ENCODE results near the gene CEACAM8.

DNA sequence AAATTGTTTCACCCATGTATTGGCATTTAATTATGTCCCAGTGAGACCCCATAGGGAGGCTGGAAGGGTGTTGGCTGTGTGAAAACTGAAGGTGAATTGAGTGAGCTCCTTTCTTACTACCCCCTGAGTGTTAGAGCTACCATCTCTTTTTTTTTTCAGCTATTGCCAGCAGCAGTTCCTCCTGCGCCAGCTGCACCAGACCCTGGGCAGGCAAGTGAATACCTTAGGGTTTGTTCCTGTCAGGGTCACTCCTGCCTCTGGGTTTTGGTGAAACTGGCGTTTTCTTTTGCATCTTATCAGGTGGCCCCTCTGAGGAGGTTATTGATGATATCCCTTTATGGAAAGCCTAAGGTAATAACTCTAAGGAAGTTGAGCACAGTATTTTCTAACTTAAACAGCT is 25.5 kb downstream of the CEACAM8 start:
- TF ChIP-seq, protein P1, sequence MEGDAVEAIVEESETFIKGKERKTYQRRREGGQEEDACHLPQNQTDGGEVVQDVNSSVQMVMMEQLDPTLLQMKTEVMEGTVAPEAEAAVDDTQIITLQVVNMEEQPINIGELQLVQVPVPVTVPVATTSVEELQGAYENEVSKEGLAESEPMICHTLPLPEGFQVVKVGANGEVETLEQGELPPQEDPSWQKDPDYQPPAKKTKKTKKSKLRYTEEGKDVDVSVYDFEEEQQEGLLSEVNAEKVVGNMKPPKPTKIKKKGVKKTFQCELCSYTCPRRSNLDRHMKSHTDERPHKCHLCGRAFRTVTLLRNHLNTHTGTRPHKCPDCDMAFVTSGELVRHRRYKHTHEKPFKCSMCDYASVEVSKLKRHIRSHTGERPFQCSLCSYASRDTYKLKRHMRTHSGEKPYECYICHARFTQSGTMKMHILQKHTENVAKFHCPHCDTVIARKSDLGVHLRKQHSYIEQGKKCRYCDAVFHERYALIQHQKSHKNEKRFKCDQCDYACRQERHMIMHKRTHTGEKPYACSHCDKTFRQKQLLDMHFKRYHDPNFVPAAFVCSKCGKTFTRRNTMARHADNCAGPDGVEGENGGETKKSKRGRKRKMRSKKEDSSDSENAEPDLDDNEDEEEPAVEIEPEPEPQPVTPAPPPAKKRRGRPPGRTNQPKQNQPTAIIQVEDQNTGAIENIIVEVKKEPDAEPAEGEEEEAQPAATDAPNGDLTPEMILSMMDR (IDR thresholded peaks at IDR 0.05), result no peak
- TF ChIP-seq NR3C1 (IDR thresholded peaks at IDR 0.05) (no peak), EP300 (IDR thresholded peaks at IDR 0.05) (no peak), GATA3 (IDR thresholded peaks at IDR 0.05; ENCODE audit: borderline replicate concordance) (no peak), HOXA7 (CRISPR knock-in tag; IDR thresholded peaks at IDR 0.05) (no peak), POLR2A (IDR thresholded peaks at IDR 0.05; ENCODE audit: low read length) (no peak), CBX2 (IDR thresholded peaks at IDR 0.05; ENCODE audit: borderline replicate concordance, low read depth) (no peak), MAZ (IDR thresholded peaks at IDR 0.05; ENCODE audit: borderline replicate concordance, low read depth, low read length) (no peak)
- TF ChIP-seq, protein P2, sequence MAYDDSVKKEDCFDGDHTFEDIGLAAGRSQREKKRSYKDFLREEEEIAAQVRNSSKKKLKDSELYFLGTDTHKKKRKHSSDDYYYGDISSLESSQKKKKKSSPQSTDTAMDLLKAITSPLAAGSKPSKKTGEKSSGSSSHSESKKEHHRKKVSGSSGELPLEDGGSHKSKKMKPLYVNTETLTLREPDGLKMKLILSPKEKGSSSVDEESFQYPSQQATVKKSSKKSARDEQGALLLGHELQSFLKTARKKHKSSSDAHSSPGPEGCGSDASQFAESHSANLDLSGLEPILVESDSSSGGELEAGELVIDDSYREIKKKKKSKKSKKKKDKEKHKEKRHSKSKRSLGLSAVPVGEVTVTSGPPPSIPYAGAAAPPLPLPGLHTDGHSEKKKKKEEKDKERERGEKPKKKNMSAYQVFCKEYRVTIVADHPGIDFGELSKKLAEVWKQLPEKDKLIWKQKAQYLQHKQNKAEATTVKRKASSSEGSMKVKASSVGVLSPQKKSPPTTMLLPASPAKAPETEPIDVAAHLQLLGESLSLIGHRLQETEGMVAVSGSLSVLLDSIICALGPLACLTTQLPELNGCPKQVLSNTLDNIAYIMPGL (CRISPR knock-in tag; IDR thresholded peaks at IDR 0.05; ENCODE audit: borderline replicate concordance), result no peak

All from A549 (cell line).